Naive thymus-derived CD4-positive, alpha-beta T cell (primary cell): ENCODE data around the gene MYBPC2. TPM values are rescaled to one million over a fixed set of nuclear protein-coding genes. Genes with fewer than 3 reads are reported as not detected.

Experiments
- ATAC-seq: fragments of 150-1000 bp; cut with Tn5 transposase; 2 replicates; pipeline ENCODE4 v1.10.0; 2021; ENCODE audit warnings: mild to moderate bottlenecking, moderate library complexity
- CTCF ChIA-PET: fragments of 350-600 bp; sonication (Branson Sonifier 250); formaldehyde crosslinking; loops from one replicate; lab custom pipeline; 2021; ENCODE audit warnings: antibody characterized with exemption; lab: Charles Lee
- POLR2A ChIA-PET: fragments of 350-600 bp; sonication (Branson Sonifier 250); formaldehyde crosslinking; loops from one replicate; lab custom pipeline; 2021; ENCODE audit warnings: antibody characterized with exemption, inconsistent platforms; lab: Charles Lee
- DNase-seq, 9 donors: peaks; one replicate each; pipeline versions ENCODE4 v3.0.0 to v3.0.0-alpha.2; 2020 to 2022; ENCODE audit warnings: mixed read lengths in 1 of 9
- H3K27ac ChIP-seq: one replicate; pipeline ENCODE4 v1.7.0; 2013; ENCODE audit warnings: mild to moderate bottlenecking, low read depth, low read length, moderate library complexity
- H3K27me3 ChIP-seq, 2 donors: one replicate each; pipeline ENCODE4 v1.7.0; 2013; ENCODE audit warnings: low read length in 2 of 2, mild to moderate bottlenecking in 2 of 2, moderate library complexity in 2 of 2; ENCODE audit not compliant: control insufficient read depth in 2 of 2, insufficient read depth in 2 of 2
- H3K36me3 ChIP-seq, 3 experiments: 1 replicate in 2 of 3; 2 replicates in 1 of 3; pipeline ENCODE4 v1.7.0; 2013; ENCODE audit warnings: low read length in 3 of 3, mild to moderate bottlenecking in 3 of 3, moderate library complexity in 1 of 3; ENCODE audit not compliant: insufficient read depth in 3 of 3, control insufficient read depth in 2 of 3
- H3K4me1 ChIP-seq, 2 donors: one replicate each; pipeline ENCODE4 v1.7.0; 2013; ENCODE audit warnings: low read length in 2 of 2, mild to moderate bottlenecking in 2 of 2, moderate library complexity in 1 of 2; ENCODE audit not compliant: control insufficient read depth in 2 of 2, insufficient read depth in 2 of 2
- H3K4me3 ChIP-seq: 2 replicates; pipeline ENCODE4 v1.7.0; 2013; ENCODE audit warnings: mild to moderate bottlenecking, low read length
- H3K9me3 ChIP-seq, 3 experiments: 1 replicate in 2 of 3; 2 replicates in 1 of 3; pipeline ENCODE4 v1.7.0; 2013; ENCODE audit warnings: low read length in 3 of 3; ENCODE audit not compliant: control insufficient read depth in 2 of 3
- H3K27ac Mint-ChIP-seq, 9 donors: one replicate each; pipeline ENCODE4 v1.8.0; 2020 to 2022; ENCODE audit warnings: mixed read lengths in 9 of 9, mild to moderate bottlenecking in 8 of 9, moderate library complexity in 5 of 9, inconsistent platforms in 2 of 9
- H3K27me3 Mint-ChIP-seq, 5 donors: one replicate each; pipeline ENCODE4 v1.8.0; 2021 to 2022; ENCODE audit warnings: mixed read lengths in 5 of 5, mild to moderate bottlenecking in 1 of 5
- H3K36me3 Mint-ChIP-seq, 5 donors: one replicate each; pipeline ENCODE4 v1.8.0; 2020 to 2022; ENCODE audit warnings: mixed read lengths in 5 of 5, mild to moderate bottlenecking in 3 of 5, inconsistent platforms in 1 of 5
- H3K4me1 Mint-ChIP-seq, 7 donors: one replicate each; pipeline ENCODE4 v1.8.0; 2020 to 2022; ENCODE audit warnings: mixed read lengths in 7 of 7, mild to moderate bottlenecking in 3 of 7, inconsistent platforms in 1 of 7
- H3K4me3 Mint-ChIP-seq, 10 donors: one replicate each; pipeline ENCODE4 v1.8.0; 2020 to 2022; ENCODE audit warnings: mild to moderate bottlenecking in 10 of 10, mixed read lengths in 10 of 10, moderate library complexity in 6 of 10, inconsistent platforms in 2 of 10
- H3K9me3 Mint-ChIP-seq, 11 donors: one replicate each; pipeline ENCODE4 v1.8.0; 2020 to 2022; ENCODE audit warnings: mixed read lengths in 11 of 11, mild to moderate bottlenecking in 4 of 11, inconsistent platforms in 1 of 11, moderate library complexity in 1 of 11
- intact Hi-C, 2 donors: fragments of 100-400 bp; cut with micrococcal nuclease; formaldehyde crosslinking; loops; one replicate each; pipeline ENCODE4 v1.15.1; 2023
- polyA plus RNA-seq, 2 donors: library from polyadenylated mRNA; unstranded; fragments of 300-500 nt; fragmentation: Illumina TruSeq; gene quantifications; one replicate each; pipeline ENCODE4 v1.2.3, GENCODE V29; 2021
- total RNA-seq, 6 experiments: library from RNA in 5 of 6; stranded (reverse) in 5 of 6; gene quantifications; 1 replicate in 5 of 6; 2 replicates in 1 of 6; pipeline ENCODE4 v1.2.3 and lab custom pipeline; 2021 to 2026

MYBPC2 gene
- total and polyA plus RNA-seq, 7 experiments from 2014 or later = 0.39 to 0.92 TPM; not detected in 5

DNA sequence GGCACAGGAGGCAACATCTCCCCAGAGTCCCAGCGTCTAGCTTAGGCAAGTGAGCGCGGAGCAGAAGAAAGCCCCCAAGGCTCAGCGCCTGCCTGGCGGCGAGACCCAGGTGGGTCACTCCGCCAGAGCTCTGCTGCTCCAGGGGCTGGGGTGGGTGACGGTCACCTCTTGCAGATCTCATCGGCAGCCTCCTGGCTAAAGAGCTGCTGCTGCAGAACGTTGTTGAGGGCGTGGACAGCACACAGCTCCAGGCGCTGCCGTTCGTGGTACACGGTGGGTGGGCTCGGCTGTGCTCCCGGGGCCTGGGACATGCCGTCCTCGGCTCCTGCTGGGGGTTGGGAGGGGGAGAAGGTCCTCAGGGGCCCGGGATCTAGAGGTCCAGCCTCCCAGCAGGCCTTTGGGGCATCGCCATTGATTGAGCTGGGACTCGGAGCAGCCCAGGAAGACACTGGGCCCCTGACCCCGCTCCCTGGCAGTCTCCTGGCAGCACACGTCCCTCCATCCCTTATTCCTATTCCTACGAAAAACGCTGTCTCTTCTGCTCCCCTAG is 77.5 kb downstream of the MYBPC2 start:
- peaks cover 0 to 10% (median 0%) of the 10 kb centered on the region in 5 donors for H3K36me3 Mint-ChIP-seq
- peak overlapping the region; percentile 86 for H3K27ac ChIP-seq
- POLR2A ChIA-PET = interaction anchor here (0.6 to 2.4 kb wide), 5 partner anchors 34 to 1861 kb away, joined by 3 to 10 read pairs (median 3); partner anchors contain the start of genes EMC10, GARIN5A and POLD1
- H3K4me1 Mint-ChIP-seq = peaks cover 0 to 27% (median 19%) of the 10 kb centered on the region in 7 donors
- H3K4me3 ChIP-seq = peak overlapping the region; percentile 58
- H3K4me1 ChIP-seq = peaks cover 7 to 16% of the 10 kb centered on the region in 2 donors
- peaks cover 0 to 2% (median 0%) of the 10 kb centered on the region in 11 donors for H3K9me3 Mint-ChIP-seq
- DNase-seq (no peak), ATAC-seq (no peak)
- H3K9me3 ChIP-seq = no peaks in the 10 kb centered on the region
- peaks cover 0 to 9% (median 0%) of the 10 kb centered on the region in 5 donors for H3K27me3 Mint-ChIP-seq
- H3K27me3 ChIP-seq = no peaks in the 10 kb centered on the region
- peak overlapping the region; percentile 75 to 97 (median 88) for H3K4me3 Mint-ChIP-seq
- CTCF ChIA-PET = interaction anchor here (0.5 to 0.6 kb wide), 2 partner anchors 48 to 94 kb away, joined by 3 to 4 read pairs; no protein-coding TSS in a partner anchor
- peak overlapping the region; percentile 87 to 99 (median 97) for H3K27ac Mint-ChIP-seq
- intact Hi-C loops = loop anchor here (2.0 to 5.0 kb wide), 5 partner anchors 125 to 1518 kb away; partner anchors contain the start of genes AP2A1 (in 1 of the 2), GYS1 (in 1 of the 2), POLD1 (in 1 of the 2) and RRAS (in 1 of the 2)
- peaks cover 0 to 6% (median 0%) of the 10 kb centered on the region in 3 experiments for H3K36me3 ChIP-seq

DNA sequence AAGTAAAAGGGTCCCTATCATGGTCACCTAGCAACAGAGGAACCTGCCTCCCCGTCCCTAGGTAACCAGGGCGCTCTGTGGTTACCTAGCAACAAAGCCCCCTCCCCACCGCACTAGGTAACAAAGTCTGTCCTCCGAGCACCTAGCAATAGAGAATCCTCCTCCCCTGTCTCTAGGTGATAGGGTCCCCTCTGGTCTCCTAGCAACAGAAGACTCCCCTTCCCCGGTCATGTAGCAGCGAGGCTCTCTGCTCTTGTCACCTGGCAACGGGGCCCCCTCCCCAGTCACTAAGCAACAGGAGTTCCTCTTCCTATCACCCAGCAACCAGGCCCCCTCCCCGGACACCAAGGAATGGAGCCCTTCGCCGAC is 78.0 kb downstream of the MYBPC2 start:
- H3K4me1 ChIP-seq = peaks cover 7 to 16% of the 10 kb centered on the region in 2 donors
- peaks cover 0 to 10% (median 0%) of the 10 kb centered on the region in 5 donors for H3K36me3 Mint-ChIP-seq
- H3K27me3 Mint-ChIP-seq = peaks cover 0 to 11% (median 2%) of the 10 kb centered on the region in 5 donors
- peaks cover 0 to 3% (median 0%) of the 10 kb centered on the region in 3 experiments for H3K36me3 ChIP-seq
- peaks cover 0 to 27% (median 19%) of the 10 kb centered on the region in 7 donors for H3K4me1 Mint-ChIP-seq
- H3K27ac ChIP-seq = peak overlapping the region; percentile 86
- peak; percentile 21 for ATAC-seq
- H3K27ac Mint-ChIP-seq = peak overlapping the region; percentile 87 to 99 (median 97)
- DNase-seq = peak in 1 of 9 donors; percentile 86
- intact Hi-C loops = loop anchor here (1.0 to 5.0 kb wide), 13 partner anchors 34 to 1518 kb away; partner anchors contain the start of genes EMC10 (in 2 of the 2), GARIN5A (in 2 of the 2), KCNC3 (in 2 of the 2) and NR1H2 (in 2 of the 2)
- ChIA-PET POLR2A (interaction anchor here (0.6 to 2.4 kb wide), 11 partner anchors 32 to 1862 kb away, joined by 3 to 10 read pairs (median 4); partner anchors contain the start of genes NR1H2 and POLD1), CTCF (interaction anchor here (0.6 to 0.9 kb wide), 2 partner anchors 47 to 154 kb away, joined by 3 to 4 read pairs; no protein-coding TSS in a partner anchor)
- peak overlapping the region; percentile 58 for H3K4me3 ChIP-seq
- peaks cover 0 to 2% (median 0%) of the 10 kb centered on the region in 11 donors for H3K9me3 Mint-ChIP-seq
- no peaks in the 10 kb centered on the region for H3K9me3 ChIP-seq
- H3K4me3 Mint-ChIP-seq = peak overlapping the region; percentile 75 to 97 (median 88)
- H3K27me3 ChIP-seq = no peaks in the 10 kb centered on the region

DNA sequence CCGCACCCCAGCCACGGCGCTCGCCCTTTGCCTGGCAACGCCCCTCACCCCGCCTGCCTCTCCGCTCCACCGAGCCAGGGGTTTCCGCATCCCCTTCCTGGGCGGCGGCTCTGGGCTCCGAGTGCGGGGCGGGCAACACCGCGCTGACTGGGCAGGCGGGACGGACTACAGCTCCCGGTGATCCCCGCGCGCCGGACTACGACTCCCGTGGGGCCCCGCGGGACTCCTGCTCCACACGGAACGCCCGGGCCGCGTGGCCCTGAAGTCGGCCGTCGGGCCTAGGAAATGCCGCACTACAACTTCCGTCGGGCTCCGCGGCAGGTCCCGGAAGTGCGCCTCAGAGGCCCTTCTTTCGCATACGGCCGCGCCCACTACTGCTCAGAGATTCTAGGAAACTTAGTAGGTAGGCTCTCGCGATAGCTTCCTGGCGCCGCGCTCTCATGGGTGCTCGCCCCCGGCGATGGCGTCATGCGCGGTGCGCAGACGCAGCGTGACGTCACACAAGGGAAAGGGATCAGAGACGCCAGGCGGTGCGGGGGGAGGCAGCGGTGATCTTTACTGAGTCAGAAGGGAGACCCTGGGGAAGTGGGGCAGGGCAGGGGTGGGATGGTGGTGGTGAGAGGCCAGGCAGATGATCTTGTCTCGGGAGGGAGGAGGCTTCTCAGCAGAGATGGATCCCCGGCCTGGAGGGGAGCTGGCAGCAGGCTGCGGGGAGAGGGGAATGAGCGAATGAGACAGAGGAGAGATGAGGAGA is 78.6 kb downstream of the MYBPC2 start, which contains the start of gene JOSD2:
TSS of gene JOSD2 (minus strand) at position 123 of the 754 bp plus-strand sequence. CDS start 760 bp downstream, outside the sequence.
- Histone ChIP-seq H3K9me3 (no peaks in the 10 kb centered on the region), H3K36me3 (no peaks in the 10 kb centered on the region), H3K27ac (peak within 1 kb of the TSS; percentile 86), H3K4me3 (peak within 1 kb of the TSS; percentile 75), H3K4me1 (peaks cover 7 to 16% of the 10 kb centered on the region in 2 donors), H3K27me3 (no peaks in the 10 kb centered on the region)
- H3K27me3 Mint-ChIP-seq = peaks cover 0 to 16% (median 6%) of the 10 kb centered on the region in 5 donors
- peaks cover 0 to 2% (median 0%) of the 10 kb centered on the region in 11 donors for H3K9me3 Mint-ChIP-seq
- POLR2A ChIA-PET = interaction anchor here (0.8 to 2.4 kb wide), 11 partner anchors 32 to 183 kb away, joined by 3 to 10 read pairs (median 4); partner anchors contain the start of genes NR1H2 and POLD1
- peak within 1 kb of the TSS; percentile 87 to 99 (median 97) for H3K27ac Mint-ChIP-seq
- DNase-seq (peak; percentile 89 to 99 (median 96)), ATAC-seq (peak; percentile 94)
- peak within 1 kb of the TSS; percentile 75 to 97 (median 88) for H3K4me3 Mint-ChIP-seq
- CTCF ChIA-PET = interaction anchor here (0.9 kb wide), 1 partner anchor 154 kb away, joined by 3 read pairs; no protein-coding TSS in a partner anchor
- H3K36me3 Mint-ChIP-seq = peaks cover 0 to 10% (median 0%) of the 10 kb centered on the region in 5 donors
- peaks cover 0 to 27% (median 19%) of the 10 kb centered on the region in 7 donors for H3K4me1 Mint-ChIP-seq
- intact Hi-C loops = loop anchor here (1.0 to 5.0 kb wide), 13 partner anchors 35 to 1519 kb away; partner anchors contain the start of genes EMC10 (in 2 of the 2), GARIN5A (in 2 of the 2), KCNC3 (in 2 of the 2) and NR1H2 (in 2 of the 2)

DNA sequence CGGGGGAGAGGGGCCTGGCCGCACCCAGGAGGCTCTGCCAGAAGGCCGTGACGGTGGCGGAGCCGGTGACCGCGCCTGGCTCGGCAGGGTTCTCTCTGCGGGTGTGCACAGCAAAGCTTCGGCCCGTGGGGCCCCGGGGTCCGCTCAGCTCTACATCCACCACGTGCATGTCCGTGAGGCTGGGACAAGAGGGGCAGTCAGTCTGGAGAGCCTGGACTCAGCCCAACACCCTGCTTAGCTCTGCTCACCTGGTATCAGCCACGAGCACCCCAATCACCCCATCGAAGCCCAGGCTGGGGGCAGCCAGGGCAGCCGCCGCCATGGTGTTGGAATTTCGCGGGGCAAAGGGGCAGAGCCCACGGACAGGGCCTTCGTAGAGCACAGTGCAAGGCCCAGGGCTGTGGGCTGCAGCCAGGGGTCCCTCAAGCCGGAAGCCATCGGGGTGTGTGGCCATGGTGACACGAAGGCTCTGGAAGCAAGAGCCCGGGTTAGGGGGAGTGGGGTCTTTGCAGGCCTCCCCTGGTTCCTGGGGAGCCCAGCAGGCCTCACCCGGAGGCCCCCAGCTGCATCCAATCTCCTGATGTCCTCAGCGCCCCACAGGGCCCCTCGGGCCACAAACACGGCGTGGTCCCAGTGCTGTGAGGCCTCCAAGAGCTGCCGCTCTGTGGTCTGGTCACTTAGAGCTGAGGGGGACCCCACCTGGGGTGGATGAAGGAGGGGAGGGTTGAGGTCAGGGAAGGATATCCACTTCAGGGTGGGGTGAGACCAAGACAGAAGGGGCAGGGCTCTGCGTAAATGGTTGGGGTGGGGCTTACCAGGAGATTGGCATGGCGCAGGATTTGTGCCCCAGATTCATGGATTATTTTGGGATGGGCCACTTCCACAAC is 79.7 kb downstream of the MYBPC2 start:
- Mint-ChIP-seq H3K9me3 (peaks cover 0 to 2% (median 0%) of the 10 kb centered on the region in 11 donors), H3K4me3 (peak overlapping the region in 4 of 10 donors; percentile 75 to 89 (median 78)), H3K36me3 (peaks cover 0 to 6% (median 0%) of the 10 kb centered on the region in 5 donors), H3K27me3 (peaks cover 0 to 17% (median 6%) of the 10 kb centered on the region in 5 donors), H3K4me1 (peaks cover 0 to 26% (median 19%) of the 10 kb centered on the region in 7 donors), H3K27ac (peak overlapping the region in 4 of 9 donors; percentile 87 to 94 (median 90))
- Histone ChIP-seq H3K9me3 (no peaks in the 10 kb centered on the region), H3K27me3 (no peaks in the 10 kb centered on the region), H3K36me3 (no peaks in the 10 kb centered on the region), H3K4me3 (no peak overlapping the region), H3K27ac (peak overlapping the region; percentile 86), H3K4me1 (peaks cover 7 to 16% of the 10 kb centered on the region in 2 donors)
- intact Hi-C loops = loop anchor here in 1 of 2 donors (5.0 kb wide), 1 partner anchor 1520 kb away; the partner anchor contains the start of genes GYS1 and RUVBL2
- ChIA-PET CTCF (no interaction called here), POLR2A (interaction anchor here (1.2 to 2.4 kb wide), 4 partner anchors 34 to 144 kb away, joined by 4 to 10 read pairs (median 6); partner anchors contain the start of gene POLD1)
- ATAC-seq (no peak), DNase-seq (no peak)

DNA sequence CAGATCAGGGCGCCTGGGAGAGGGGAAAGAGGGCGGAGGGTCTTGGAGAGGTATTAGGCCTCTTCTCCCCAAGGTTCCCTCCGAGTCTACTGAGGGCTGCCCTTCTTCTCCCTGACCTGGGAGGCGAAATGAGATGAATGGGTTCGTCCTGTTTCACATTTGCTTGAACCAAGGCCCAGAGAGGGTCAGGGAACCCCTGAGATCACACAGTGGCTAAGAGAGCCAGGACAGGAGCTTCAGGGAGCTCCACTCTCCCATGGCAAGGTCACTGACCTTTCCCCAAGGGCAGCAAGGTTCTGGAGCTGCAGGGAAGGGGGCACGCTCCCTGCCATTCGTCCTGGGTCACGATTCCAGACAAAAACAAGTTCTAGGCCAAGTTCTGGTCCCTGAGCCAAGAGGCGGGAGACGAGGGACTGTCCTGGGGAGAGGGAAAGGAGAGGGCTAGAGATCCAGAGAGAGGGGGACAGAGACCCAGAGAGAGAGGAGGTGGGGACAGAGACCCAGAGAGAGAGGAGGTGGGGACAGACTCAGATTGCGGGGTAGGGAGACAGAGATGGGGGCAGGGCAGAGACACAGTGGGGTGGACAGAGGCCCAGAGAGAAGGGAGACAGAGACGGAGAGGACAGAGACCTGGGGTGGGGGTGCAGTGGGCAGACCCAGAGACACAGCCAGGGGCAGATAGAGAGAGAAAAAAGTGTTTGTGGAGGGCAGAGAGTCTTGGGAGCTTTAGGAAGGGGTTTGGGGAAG is 80.5 kb downstream of the MYBPC2 start:
- Histone ChIP-seq H3K27me3 (no peaks in the 10 kb centered on the region), H3K9me3 (no peaks in the 10 kb centered on the region), H3K27ac (no peak overlapping the region), H3K36me3 (no peaks in the 10 kb centered on the region), H3K4me3 (no peak overlapping the region), H3K4me1 (peaks cover 7 to 16% of the 10 kb centered on the region in 2 donors)
- H3K9me3 Mint-ChIP-seq = peaks cover 0 to 2% (median 0%) of the 10 kb centered on the region in 11 donors
- ATAC-seq (no peak), DNase-seq (no peak)
- peak overlapping the region in 5 of 9 donors; percentile 1 to 58 (median 43) for H3K27ac Mint-ChIP-seq
- POLR2A ChIA-PET = no interaction called here
- CTCF ChIA-PET = no interaction called here
- H3K4me1 Mint-ChIP-seq = peaks cover 0 to 25% (median 19%) of the 10 kb centered on the region in 7 donors
- intact Hi-C loops = loop anchor here in 1 of 2 donors (5.0 kb wide), 1 partner anchor 1521 kb away; the partner anchor contains the start of genes GYS1 and RUVBL2
- H3K4me3 Mint-ChIP-seq = peak overlapping the region in 4 of 10 donors; percentile 26 to 71 (median 38)
- peaks cover 0 to 6% (median 0%) of the 10 kb centered on the region in 5 donors for H3K36me3 Mint-ChIP-seq
- peaks cover 0 to 17% (median 6%) of the 10 kb centered on the region in 5 donors for H3K27me3 Mint-ChIP-seq
